8988T (cell line): ENCODE measurements around the gene PIK3R2.
A peak's percentile ranks its signal among the peaks of the same experiment; 100 is the strongest.
"Not testable (repeated sequence)": the region's sequence is repeated elsewhere in the genome, so short reads cannot be mapped to it uniquely, and the experiment has no call there.

Experiments
- DNase-seq: peaks from one replicate; pipeline ENCODE4 v3.0.0; 2011

PIK3R2 gene

DNA sequence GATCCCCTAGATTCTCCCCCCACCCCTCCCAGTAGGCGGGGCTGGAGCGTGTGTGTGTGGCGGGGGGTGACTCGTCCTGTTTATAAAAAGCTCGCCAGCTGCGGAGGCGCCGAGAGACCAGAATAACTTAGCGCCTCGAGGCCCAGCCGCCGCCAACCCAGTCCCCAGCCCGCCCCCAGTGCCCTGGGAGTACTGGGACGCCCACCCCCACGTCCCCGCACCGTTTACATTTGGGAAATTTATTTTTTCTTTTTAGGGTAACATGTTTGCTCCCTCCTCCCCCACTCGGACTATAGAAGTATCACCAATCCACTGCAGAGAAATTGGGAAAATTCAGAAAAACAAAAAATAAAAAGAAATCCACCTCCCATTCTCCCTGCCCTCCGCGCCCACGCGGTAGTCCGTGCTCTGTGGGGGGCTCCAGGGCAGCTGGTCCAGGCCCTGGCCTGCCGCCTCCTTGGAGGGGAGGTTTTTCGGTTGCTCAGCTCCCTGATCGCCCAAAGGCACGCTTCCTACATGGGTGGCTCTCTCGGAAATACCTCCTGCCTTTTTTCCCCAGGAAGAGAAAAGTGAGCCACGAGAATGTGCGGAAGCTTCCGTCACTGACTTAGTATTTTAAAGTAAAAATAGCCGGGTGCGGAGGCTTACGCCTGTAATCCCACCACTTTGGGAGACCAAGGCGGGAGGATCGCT lies 52.4 kb downstream of the PIK3R2 start:
- DNase-seq: no peak

DNA sequence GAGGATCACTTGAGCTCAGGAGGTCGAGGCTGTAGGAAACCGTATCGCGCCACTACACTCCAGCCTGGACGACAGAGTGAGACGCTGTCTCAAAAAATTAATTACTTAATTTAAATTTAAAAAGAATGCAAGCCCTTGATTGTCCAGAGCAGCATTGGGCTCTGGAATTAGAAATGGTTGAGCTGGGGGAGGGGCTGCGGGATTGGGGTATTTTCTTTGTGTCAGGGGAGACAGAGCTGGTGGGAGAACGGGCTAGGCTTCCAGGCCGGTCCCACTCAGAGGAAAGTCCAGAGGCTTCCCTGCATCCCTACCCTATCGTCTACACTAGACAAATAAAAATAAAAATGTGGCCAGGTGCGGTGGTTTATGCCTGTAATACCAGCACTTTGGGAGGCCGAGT lies 53.1 kb downstream of the PIK3R2 start:
- DNase-seq: no peak

GRCh38 chr19:18208098-18208951 lies 55.4 kb downstream of the PIK3R2 start:
- DNase-seq: no peak

DNA sequence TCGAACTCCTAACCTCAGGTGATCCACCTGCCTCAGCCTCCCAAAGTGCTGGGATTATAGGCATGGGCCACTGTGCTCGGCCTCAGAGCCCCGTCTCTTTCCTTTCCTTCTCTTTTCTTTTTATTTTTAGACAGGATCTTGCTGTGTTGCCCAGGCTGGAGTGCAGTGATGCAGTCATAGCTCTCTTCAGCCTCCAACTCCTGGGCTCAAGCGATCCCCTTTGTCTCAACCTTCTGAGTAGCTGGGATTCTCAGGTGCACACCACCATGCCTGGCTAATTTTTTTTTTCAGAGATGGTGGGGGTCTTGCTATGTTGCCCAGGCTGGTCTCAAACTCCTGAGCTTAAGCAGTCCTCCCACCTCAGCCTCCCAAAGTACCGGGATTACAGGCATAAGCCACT lies 56.9 kb downstream of the PIK3R2 start:
- DNase-seq: not testable (repeated sequence)

DNA sequence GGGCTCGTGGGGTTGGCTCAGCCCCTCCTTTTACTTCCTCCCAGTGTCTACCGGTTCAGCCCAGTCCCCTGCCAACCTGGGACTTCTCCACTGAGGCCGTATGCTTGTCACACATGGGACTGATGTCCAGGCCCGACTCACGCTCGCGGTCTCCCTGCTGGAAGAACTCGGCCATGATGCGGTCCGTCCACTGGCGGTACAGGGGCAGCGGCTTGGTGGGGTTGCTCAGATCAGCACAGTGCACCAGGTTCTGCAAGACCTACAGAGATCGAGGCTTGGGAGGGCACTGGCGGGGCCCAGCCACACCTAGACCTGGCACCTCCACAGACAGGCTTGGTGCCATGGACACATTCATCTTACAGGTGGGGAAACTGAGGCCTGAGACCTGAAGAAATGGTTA lies 58.7 kb downstream of the PIK3R2 start:
- DNase-seq: peak; percentile 6

DNA sequence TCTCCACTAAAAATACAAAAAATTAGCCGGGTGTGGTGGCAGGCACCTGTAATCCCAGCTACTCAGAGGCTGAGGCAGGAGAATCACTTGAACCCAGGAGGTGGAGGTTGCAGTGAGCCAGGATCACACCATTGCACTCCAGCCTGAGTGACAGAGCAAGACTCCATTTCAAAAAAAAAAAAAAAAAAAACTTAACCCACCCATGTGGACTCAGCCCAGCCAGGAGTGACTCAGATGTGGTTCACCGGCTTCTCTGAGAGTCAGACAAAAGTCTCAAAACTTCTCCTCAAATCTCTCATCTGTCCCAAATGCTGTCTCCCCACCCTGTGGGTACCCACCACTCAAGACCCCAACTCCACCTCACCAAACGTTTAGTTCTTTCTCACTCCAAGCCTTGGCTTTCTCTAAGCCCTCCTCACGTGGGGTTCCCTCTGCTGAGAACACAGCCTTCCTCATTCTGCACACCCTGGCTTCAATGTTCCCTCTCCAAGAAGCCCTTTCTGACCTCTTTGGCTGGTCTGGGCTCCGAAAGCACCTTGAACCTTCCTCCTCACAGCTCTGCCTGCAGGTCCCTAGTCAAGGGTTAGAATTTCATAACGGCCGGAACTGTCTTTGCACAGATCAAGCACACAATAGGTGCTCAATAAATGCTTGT lies 61.9 kb downstream of the PIK3R2 start:
- DNase-seq: no peak

GRCh38 chr19:18216789-18217188 lies 63.8 kb downstream of the PIK3R2 start:
- DNase-seq: no peak

- no peak for DNase-seq
These were observed 65.2 kb downstream of the PIK3R2 start for GRCh38 chr19:18218159-18218558.

DNA sequence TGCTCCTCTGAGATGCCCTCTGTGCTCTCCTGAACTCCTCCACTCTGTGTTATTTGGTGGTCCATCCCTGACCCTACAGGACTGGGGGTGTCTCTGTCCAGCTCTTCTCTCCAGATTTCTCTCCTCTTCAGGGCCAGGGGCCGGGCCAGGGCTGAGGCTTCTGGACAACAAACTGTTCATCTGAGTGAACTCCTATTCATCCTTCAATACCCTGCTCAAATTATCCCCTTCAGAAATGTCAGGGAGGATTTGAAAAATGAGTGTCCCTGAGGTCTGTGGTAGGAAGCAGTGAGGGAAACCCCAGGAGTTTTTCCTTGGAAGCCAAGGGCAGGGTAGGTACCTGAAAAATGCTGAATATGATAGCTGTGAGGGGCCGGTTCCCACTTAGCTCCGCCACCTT lies 65.6 kb downstream of the PIK3R2 start:
- DNase-seq: no peak
